NCI-H2227 treated with DMSO at 0.1 percent for 48 hours (cell line): ENCODE measurements around the gene CABP5.
"Not testable (repeated sequence)": the region's sequence is repeated elsewhere in the genome, so short reads cannot be mapped to it uniquely, and the experiment has no call there.

Experiments
- DNase-seq: peaks from one replicate; lab custom pipeline; 2025; lab: John Stamatoyannopoulos, UW

CABP5 gene

GRCh38 chr19:48043675-48044258 lies at the start of gene CABP5:
CABP5 (minus strand) TSS chr19:48044079; CDS start chr19:48043922, 157 bp downstream.
- no peak for DNase-seq

GRCh38 chr19:48091111-48091718 lies 47.3 kb upstream of the CABP5 start:
- DNase-seq = not testable (repeated sequence)

GRCh38 chr19:48090281-48090802 lies 46.5 kb upstream of the CABP5 start:
- DNase-seq = no peak

- not testable (repeated sequence) for DNase-seq
Observed at GRCh38 chr19:48088991-48089390, 45.1 kb upstream of the CABP5 start.

- no peak for DNase-seq
Observed at GRCh38 chr19:48085904-48086864, 42.3 kb upstream of the CABP5 start.

GRCh38 chr19:48085076-48085475 lies 41.2 kb upstream of the CABP5 start:
- no peak for DNase-seq

GRCh38 chr19:48081106-48081505 lies 37.2 kb upstream of the CABP5 start:
- no peak for DNase-seq

- not testable (repeated sequence) for DNase-seq
Observed at GRCh38 chr19:48070177-48070769, 26.4 kb upstream of the CABP5 start.

- DNase-seq = no peak
Observed at GRCh38 chr19:48069435-48069834, 25.6 kb upstream of the CABP5 start.

- DNase-seq = no peak
Observed at GRCh38 chr19:48064509-48064908, 20.6 kb upstream of the CABP5 start.

GRCh38 chr19:48061401-48062344 lies 17.8 kb upstream of the CABP5 start:
- DNase-seq = no peak

GRCh38 chr19:48060381-48060780 lies 16.5 kb upstream of the CABP5 start:
- DNase-seq = no peak

- DNase-seq = no peak
Observed at GRCh38 chr19:48059331-48059730, 15.5 kb upstream of the CABP5 start.

GRCh38 chr19:48053856-48054255 lies 10.0 kb upstream of the CABP5 start:
- no peak for DNase-seq

- DNase-seq = no peak
Observed at GRCh38 chr19:48053076-48053475, 9.2 kb upstream of the CABP5 start.

- DNase-seq = no peak
Observed at GRCh38 chr19:48051335-48052033, 7.6 kb upstream of the CABP5 start.

GRCh38 chr19:48044561-48044960 lies 682 bp upstream of the CABP5 start:
- no peak for DNase-seq

GRCh38 chr19:48041877-48042580 lies 1.9 kb downstream of the CABP5 start:
- no peak for DNase-seq

GRCh38 chr19:48036765-48037164 lies 7.1 kb downstream of the CABP5 start:
- no peak for DNase-seq

- DNase-seq = no peak
Observed at GRCh38 chr19:48033604-48034003, 10.3 kb downstream of the CABP5 start.
